ENCODE measurements around the gene ANO1.
A peak's percentile ranks its signal among the peaks of the same experiment; 100 is the strongest.

Gene ANO1

DNA sequence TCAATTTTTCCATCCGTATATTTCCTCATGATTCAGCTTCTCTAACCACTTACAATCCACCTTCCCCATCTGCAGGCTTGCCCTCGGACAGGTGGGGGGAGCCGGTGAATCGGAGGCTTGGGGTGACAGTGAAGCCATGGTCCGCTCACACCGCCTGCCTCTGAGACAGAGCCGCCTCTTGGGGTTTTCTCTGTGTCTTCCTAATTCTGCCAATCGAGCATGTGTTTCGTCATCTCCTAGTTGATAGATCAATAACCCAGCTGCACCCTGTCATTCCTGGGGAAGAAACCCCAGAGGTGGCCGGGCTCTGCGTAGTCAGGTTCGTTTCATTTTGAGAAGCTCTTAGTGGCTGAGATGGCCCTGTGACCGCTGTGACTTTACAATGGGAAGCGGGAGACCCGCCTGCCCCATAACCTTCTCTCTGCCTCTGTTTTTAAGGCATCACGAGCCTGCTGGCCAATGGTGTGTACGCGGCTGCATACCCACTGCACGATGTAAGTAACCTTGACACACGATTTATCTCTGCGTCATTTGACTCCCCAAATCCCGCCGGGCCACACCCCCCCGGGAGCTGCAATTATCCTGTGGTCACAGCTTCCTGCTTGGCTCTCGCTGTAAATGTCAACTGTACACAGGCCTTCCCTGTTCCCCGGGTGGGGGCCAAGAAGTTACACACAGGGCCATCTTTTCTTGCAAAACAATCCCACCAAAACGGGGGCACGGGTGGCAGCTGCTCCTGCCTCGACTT is 33.3 kb downstream of the ANO1 start:
- peak; percentile 82 for FAIRE-seq
- peak; percentile 78 for DNase-seq (ENCODE audit: insufficient read length, low spot score)

DNA sequence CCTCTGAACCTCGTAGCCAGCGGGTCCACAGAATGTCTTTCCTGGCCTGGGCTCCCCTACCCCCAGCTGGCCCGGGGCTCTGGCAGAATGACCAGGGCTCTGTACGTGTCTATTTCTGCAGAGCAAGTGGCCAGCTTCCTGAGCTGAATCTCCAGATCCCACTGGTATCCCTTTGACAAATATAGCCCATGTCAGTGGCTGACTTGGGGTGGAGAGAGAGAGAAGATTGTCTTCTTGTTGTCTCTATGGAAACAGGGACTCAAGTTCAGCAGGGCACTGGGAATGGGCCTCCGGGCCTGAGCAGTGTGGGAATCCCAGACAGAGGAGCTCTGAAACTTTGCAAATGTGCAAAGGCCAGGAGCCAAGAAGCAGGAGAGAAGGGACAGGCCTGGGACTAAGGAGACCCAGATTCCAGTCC is 33.9 kb downstream of the ANO1 start:
- DNase-seq (ENCODE audit: insufficient read length, low spot score), result peak; percentile 30
- FAIRE-seq, result no peak

DNA sequence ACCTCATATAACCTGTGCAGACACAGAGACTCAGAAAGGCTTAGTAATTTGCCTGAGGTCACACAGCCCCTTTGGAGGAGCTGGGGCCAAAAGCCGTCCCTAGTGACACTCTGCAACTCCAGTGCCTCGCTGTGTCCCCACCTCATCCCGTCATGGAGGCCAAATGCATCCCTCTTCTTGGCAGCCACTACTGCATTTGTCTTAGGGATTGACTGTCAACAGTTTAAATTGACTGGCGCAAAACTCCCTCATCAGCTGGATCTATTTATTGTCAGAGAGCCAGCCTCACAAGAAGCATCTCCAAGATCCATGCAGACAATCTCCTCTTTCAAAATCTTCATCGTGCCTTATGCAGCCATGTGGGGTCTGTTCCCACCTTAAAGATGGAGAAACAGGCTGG is 35.7 kb downstream of the ANO1 start:
- FAIRE-seq, result no peak
- DNase-seq (ENCODE audit: insufficient read length, low spot score), result no peak

DNA sequence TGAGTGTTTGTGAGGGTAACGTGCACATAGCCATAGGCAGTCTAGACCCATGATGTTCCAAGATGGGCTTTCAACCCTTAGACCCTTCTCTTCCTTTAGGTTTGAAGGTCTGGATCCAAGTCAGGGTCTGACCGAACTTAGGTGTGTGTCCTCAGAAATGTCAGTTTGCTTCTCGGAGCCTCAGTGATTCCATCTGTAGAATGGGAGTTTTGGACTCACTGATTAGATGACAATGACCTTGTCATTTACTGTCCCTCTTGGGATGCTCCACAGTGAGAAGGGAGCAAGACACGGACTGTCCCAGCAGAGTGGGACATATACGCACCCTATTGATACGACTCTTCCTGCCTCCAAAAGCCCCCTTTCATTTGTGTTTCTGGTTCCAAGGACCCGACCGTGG is 37.7 kb downstream of the ANO1 start:
- DNase-seq (ENCODE audit: insufficient read length, low spot score) (no peak), FAIRE-seq (no peak)

DNA sequence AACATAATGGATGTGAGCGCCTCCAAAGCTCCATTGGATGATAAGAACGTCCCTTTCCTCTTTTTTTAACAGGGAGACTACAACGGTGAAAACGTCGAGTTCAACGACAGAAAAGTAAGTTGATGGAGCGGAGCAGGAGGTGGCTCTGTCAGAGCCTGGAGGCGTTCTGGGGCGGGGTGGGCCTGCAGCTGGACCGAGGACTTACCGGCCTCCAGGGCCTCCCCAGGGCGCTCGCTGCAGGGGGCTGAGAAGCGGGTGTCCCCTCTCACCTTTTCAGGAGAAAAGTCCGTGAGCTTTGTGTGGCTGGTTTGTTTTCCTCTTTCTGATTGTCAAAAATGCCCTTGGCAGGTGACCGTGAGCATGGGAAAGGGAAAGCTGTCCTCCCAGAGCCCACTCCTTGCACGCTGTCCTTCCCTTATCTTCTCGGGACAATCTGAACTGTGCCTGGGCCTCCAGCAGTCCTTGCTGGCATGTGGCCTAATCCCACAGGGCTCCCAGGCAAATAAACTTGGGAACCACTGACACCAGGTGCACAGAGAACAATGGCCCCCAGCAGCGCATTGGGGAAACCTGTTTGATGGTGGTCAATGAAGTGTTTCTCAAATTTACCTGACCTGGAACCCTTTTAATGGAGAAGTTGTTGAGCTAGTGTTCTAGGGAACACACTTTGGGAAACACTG is 38.4 kb downstream of the ANO1 start:
- FAIRE-seq, result no peak
- no peak for DNase-seq (ENCODE audit: insufficient read length, low spot score)

DNA sequence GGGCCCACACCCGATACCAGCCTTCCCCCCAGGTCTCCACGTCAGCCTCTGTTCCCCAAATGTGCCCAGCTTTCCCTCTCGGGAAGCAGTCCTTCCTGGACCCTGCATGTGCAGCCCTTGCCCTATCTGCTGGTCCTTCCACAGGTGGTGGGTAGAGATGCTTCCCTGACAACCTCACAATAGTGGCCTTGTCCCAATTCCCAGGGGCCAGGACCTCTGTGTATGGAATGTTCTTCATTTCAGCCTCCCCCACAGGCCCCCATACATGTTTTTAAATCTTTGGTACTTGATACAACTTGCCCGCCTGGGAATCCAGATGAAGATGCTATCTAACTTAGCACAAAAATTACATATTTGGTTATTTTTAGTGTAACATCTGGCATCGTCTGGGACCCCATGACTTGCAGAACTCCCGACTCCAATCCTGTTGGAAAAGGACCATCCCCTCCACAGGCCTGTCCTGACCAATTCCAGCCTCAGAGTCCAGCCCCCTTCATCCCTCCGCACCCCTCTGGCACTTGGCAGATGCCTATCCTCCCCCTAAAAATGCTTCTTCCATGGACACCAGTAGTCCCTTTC is 39.5 kb downstream of the ANO1 start:
- no peak for FAIRE-seq
- DNase-seq (ENCODE audit: insufficient read length, low spot score), result no peak

DNA sequence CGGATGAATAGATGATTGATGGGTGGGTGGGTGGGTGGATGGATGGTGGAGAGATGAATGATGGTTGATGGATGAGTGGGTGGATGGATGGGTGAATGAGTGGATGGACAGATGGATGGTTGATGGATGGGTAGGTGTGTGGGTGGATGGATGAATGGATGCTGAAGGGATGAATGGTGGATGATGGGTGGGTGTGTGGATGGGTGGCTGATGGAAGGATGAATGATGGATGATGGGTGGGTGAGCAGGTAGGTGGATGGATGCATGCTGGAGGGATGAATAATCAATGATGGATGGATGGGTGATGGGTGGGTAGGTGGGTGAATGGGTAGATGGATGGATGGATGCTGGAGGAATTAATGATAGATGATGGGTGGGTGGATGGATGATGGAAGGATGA is 40.5 kb downstream of the ANO1 start:
- no peak for DNase-seq (ENCODE audit: insufficient read length, low spot score)
- peak; percentile 81 for FAIRE-seq

DNA sequence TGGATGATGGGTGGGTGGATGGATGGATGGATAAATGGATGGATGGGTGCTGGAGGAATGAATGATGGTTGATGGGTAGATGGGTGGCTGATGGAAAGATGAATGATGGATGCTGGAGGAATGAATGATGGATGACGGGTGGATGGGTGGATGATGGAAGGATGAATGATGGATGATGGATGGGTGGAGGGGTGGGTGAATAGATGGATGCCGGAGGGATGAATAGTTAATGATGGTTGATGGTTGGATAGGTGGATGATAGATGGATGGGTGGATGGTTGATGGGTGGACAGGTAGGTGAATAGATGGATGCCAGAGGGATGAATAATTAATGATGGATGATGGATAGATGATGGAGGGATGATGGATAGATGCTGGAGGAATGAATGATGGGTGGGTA is 41.4 kb downstream of the ANO1 start:
- DNase-seq (ENCODE audit: insufficient read length, low spot score), result no peak
- peak; percentile 85 for FAIRE-seq

DNA sequence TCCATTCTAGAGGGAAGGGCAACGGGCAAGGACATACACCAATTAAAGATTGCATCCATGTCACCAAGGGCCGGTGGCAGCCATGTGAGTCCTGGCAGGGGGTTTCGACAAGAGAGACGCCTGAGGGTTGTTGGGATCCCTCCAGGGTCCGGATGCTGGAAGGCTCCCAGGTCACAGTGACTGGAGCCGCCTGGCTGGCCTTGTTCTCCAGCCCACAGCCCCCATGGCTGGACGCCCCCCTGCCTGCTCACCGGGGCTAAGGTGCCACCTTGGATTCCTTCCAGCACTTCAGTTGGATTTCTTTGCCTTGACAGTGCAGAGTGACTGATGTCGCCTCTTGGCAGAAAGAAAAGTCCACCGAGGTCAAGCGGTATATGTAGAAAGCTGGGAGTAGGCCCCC is 42.6 kb downstream of the ANO1 start:
- no peak for FAIRE-seq

DNA sequence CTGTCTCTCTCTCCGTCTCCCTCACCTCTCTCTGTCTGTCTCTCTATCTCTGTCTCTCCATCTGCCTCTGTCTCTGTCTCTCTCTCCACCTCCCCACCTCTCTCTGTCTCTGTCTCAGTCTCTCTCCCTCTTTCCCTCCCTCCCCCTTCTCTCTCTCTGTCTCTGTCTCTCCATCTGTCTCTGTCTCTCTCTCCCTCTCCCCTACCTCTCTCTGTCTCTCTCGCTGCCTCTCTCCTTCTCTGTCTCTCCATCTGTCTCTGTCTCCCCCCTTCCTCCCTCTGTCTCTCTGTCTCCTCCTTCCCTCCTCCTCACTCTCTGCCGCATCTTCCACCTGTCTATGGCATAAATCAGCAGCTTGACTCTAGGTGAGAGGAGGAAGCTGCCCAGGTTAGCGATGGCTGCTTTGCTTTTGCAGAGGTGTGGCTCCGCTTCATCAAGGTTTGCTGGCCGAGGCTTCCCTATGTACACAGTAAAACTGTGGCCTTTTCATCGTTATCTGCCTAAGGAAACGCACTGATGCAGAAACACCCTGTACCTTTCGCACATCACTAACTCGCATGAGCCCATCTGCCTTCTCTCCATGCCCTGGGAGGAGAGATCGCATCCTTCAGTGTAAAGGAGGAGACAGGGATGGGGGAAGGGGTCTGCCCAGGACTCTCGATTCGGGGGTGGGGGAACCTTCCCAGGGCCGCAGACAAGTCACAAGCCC is 44.5 kb downstream of the ANO1 start:
- DNase-seq (ENCODE audit: insufficient read length, low spot score) (no peak), FAIRE-seq (no peak)

More for the DNA sequence above, 42.6 kb downstream of the ANO1 start:
- DNase-seq (ENCODE audit: insufficient read length, low spot score), result no peak

DNA sequence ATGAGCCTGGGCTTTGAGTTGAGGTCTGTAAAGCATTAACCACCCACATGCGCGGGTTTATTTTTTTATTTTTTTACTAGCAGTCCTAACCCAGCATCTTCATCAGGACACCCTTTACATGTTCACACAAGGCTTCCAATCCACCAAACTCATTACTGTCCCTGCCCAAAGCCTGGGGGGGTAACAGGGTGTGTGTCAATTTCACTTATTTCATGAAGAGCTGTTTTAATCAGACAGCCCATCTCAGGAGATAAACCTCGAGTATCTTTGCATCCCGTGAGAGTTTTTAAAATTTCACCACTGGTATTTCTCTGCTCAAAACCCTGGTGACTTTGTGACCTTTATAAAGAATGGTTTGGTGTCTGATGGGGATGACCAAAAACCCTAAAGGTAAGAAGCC is 45.6 kb downstream of the ANO1 start:
- FAIRE-seq (no peak), DNase-seq (ENCODE audit: insufficient read length, low spot score) (no peak)

DNA sequence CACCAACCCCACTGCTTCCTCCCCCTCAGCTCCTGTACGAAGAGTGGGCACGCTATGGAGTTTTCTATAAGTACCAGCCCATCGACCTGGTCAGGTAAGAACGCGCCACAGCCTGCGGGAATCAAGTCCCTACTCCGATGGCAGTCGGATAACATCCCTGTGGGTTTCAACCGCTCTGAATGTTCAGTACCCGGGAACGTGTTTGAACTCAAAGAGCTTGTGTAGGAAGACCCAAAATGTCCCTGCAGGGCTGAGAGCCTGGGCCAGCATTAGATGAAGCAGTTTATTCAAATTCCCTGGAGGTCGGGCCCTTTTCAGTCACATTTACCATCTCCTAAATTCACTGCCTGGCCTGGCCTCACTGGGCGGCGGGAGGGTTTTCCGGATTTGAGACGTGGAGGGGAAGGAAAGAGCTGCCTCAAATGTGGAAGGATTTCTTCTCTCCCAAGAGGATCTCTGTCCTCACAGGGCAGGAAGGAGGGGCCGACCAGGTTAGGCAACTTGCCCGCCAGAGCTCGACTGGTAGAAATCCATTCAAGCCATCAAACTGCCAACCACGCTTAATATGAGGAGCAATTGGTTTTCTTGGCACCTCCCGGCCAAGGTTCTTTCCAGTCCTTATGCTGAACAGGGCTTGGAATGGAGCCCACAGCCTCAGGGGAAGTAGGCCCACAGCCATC is 46.3 kb downstream of the ANO1 start:
- no peak for DNase-seq (ENCODE audit: insufficient read length, low spot score)

DNA sequence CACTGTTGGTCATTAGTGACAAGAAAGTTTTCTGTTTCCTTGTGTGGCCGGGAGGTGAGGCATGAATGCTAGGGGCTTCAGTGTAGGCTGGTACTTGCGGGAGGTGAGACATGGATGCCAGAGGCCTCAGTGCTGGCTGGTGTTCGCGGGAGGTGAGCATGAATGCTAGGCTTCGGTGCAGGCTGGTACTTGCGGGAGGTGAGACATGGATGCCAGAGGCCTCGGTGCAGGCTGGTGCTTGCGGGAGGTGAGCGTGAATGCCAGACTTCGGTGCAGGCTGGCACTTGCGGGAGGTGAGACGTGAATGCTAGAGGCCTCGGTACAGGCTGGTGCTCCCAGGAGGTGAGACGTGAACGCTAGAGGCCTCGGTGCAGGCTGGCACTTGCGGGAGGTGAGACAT is 48.4 kb downstream of the ANO1 start:
- DNase-seq (ENCODE audit: insufficient read length, low spot score) (no peak), FAIRE-seq (no peak)

More for the DNA sequence above, 46.3 kb downstream of the ANO1 start:
- FAIRE-seq, result no peak

DNA sequence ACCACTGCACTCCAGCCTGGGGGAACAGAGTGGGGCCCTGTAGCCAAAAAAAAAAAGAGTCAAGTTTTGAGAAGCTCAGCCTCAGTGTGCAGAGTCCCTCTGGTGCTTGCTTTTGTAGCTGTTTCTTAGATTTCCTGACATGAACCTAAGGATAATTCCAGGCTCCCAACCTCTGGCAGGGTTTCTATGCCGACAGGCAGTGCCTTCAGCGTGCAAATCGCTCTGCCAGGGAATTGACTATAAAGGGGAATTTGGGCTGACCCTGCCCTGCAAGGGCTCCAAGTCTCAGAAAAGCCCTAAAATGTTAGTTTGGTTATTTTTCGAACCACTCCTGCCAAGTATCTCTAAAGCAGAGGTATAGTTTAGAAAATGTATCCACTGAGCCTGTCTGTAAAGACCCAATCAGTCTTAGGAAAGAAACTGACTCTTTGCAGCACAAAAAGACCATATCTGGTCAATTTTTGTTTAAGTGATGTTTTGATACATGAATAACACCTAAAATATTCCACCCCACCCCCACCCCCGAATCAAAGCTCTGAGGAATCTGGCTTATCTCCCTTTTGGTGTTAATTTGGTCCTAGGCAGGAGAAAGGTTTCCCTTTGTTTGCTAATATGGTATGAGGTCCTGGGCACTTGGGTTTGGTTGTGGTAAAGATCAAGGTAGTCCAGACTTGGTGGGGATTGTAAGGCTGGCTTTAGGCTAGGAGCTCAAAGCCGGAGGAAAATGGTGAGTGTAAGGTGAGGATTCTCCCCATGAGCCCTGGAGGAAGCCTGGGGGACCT is 49.7 kb downstream of the ANO1 start:
- no peak for DNase-seq (ENCODE audit: insufficient read length, low spot score)
- FAIRE-seq, result no peak

DNA sequence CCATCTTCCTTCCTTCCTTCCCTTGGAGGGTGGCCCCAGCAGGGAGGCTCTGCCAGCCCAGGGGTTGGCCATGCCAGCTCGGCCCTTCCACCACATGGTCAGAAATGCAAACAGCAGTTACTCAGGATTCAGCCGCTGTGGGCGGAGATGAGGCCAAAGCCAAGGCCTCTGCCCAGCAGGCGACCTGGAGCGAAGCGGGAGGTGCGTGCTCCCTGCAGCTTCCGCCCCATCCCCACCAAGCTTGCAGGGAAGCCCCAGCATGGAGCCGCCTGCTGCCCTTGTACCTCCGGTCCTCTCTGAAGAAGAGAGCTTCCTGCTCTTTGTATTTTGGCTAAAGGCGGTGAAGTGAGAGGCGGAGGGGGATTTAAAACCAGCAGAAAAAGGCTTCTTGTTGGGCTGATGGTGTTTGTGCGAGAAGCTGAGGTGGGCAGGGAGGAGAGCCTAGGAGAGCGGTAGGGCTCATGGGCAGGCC is 50.4 kb downstream of the ANO1 start:
- FAIRE-seq (no peak), DNase-seq (ENCODE audit: insufficient read length, low spot score) (peak; percentile 47)

DNA sequence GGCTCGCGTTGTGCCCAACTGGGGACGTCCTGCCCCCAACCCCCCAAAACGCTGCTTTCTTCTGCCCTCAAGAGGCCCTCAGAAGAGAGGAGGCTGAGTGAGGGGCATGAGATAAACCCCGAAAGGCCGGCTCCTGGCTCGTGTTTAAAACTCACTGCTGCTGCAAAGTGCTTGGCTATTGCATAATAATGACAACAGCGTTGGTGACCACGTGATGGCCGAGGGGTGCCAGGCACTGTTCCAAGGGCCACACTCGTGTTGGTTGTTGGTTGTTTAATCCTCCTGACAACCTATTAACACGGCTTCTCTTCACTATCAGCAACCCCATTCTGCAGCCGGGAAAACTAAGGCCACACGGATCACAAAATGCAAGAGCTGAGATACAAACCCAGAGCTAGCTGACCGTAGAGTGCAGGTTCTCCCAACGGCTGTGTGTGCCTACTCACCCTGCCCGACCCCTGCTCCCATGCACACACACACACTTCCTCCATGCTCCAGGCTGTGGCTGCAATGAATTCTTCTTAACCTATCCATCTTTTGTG is 51.0 kb downstream of the ANO1 start:
- FAIRE-seq, result no peak

DNA sequence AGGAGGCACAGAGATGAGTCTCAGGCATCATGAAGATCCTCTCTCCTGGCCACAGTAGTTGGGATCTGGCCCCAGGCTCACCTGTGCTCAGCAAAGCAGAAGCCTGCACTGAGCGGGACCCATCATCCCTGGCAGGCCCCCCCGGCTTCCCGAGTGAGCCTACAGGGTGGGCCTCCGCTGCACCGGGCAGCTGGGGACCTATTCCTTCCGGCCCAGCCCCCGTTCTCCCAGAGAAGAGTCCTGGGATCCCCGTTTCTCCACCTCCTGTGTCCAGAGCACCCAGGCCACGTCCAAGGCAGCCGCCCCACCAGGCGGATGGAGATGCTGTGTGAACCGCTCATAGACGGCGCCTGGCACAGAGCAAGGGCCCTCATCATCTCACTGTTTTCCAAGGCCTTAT is 52.5 kb downstream of the ANO1 start:
- DNase-seq (ENCODE audit: insufficient read length, low spot score), result no peak
- FAIRE-seq, result no peak

More for the DNA sequence above, 51.0 kb downstream of the ANO1 start:
- DNase-seq (ENCODE audit: insufficient read length, low spot score), result no peak

DNA sequence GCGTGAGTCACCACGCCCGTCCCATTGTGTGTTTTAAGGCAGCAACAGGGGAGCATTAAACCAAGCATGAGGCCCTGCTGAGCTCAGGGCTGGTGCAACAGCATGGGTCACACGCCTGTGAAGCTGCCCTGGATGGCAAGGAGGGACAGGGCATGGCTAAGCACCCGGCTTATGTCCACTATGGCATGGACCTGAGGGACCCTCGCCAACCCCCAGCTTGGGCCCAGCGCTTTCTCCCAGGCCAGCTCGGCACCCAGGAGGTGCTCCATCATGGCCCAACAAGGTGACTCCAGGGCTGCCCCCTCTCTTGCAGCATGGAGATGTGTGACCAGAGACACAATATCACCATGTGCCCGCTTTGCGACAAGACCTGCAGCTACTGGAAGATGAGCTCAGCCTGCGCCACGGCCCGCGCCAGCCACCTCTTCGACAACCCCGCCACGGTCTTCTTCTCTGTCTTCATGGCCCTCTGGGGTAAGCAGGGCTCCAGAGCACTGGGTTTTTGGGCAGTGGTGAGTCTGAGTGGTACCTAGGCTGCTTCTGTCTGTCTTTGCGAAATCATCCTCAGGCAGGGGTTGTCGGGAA is 53.6 kb downstream of the ANO1 start:
- no peak for DNase-seq (ENCODE audit: insufficient read length, low spot score)
- no peak for FAIRE-seq

DNA sequence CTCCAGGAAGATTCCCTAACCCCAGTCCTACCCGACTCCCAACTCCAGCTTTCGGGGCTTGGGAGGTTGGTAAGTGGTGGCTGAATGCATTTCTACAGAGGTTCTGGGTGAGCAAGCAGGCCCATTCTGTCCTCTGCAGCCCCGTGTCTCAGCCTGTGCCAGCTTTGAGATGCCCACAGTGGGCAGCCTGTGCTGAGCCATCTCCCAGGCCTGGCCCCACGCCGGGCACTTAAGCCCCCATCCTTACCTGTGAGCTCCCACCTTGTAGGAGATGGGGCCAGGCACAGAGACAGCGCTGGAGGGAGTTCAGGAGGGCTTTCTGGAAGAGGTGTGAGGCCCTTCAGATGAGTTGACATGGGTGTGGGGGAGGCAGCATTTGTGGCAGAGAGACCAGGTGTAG is 54.5 kb downstream of the ANO1 start:
- DNase-seq (ENCODE audit: insufficient read length, low spot score), result no peak
- FAIRE-seq, result no peak
